Sigmoid colon (tissue), 7 donors: ENCODE data around the gene GPC3. TPM values are rescaled to one million over a fixed set of nuclear protein-coding genes. Genes with fewer than 3 reads are reported as not detected.

Experiments
- DNase-seq: peaks from one replicate; pipeline ENCODE4 v3.0.0-alpha.2; 2019
- H3K27ac ChIP-seq, 4 donors: fragments of 200-600 bp; sonication (generic); one replicate each; pipeline ENCODE4 v1.5.1; 2016 to 2019; ENCODE audit warnings: mild to moderate bottlenecking in 1 of 4
- H3K27me3 ChIP-seq, 3 donors: fragments of 200-600 bp; sonication (generic); one replicate each; pipeline ENCODE4 v1.5.1; 2019; ENCODE audit warnings: mild to moderate bottlenecking in 1 of 3
- H3K36me3 ChIP-seq, 4 donors: fragments of 200-600 bp; sonication (generic); one replicate each; pipeline ENCODE4 v1.5.1; 2016 to 2019
- H3K4me1 ChIP-seq, 4 donors: fragments of 200-600 bp; sonication (generic); one replicate each; pipeline ENCODE4 v1.5.1; 2017 to 2019
- H3K4me3 ChIP-seq, 4 donors: fragments of 200-600 bp; sonication (generic); one replicate each; pipeline ENCODE4 v1.5.1; 2017 to 2019; ENCODE audit warnings: mild to moderate bottlenecking in 2 of 4, moderate library complexity in 1 of 4
- H3K9me3 ChIP-seq, 4 donors: fragments of 200-600 bp in 3 of 4; sonication (generic) in 3 of 4; one replicate each; pipeline versions ENCODE4 v1.5.1 to v1.6.1; 2013 to 2019
- EP300 ChIP-seq, 4 donors: sonication (generic); formaldehyde crosslinking; IDR thresholded peaks; one replicate each; pipeline ENCODE4 v1.6.1; 2017; ENCODE audit warnings: antibody characterized with exemption in 4 of 4
- POLR2A ChIP-seq, 2 donors: fragments of 450-650 bp; IDR thresholded peaks; one replicate each; pipeline ENCODE4 v1.6.1; 2016; ENCODE audit warnings: antibody characterized with exemption in 2 of 2, mild to moderate bottlenecking in 2 of 2, moderate library complexity in 2 of 2
- POLR2AphosphoS5 ChIP-seq, 4 donors: sonication (generic); formaldehyde crosslinking; IDR thresholded peaks; one replicate each; pipeline ENCODE4 v1.6.1; 2017; ENCODE audit warnings: antibody characterized with exemption in 4 of 4
- WGBS, 2 donors: extraction: QIAGEN DNeasy Blood & Tissue Kit; methylation state at CpG; one replicate each; pipeline ENCODE4 v1.1.7; 2013; 5-methylcytosine and 5-hydroxymethylcytosine counted together
- intact Hi-C: fragments of 100-400 bp; cut with DNase I; formaldehyde crosslinking; loops from one replicate; pipeline ENCODE4 v1.15.1; 2023
- polyA plus RNA-seq, 3 donors: library from polyadenylated mRNA; stranded (reverse); fragments of 200-250 nt; gene quantifications; one replicate each; pipeline ENCODE4 v1.2.3, GENCODE V29; 2013
- total RNA-seq, 4 donors: library from RNA; depleted of rRNA; stranded (reverse); fragments of >200 nt; gene quantifications; one replicate each; pipeline ENCODE4 v1.1.0, GENCODE V29; 2016
- TF ChIP-seq, protein P1 (sequence below), 4 experiments: fragments of 450-650 bp in 3 of 4; fragments of 200-600 bp in 1 of 4; IDR thresholded peaks; one replicate each; pipeline ENCODE4 v1.5.1; 2016 to 2019; ENCODE audit warnings: antibody characterized with exemption in 4 of 4, mild to moderate bottlenecking in 3 of 4, moderate library complexity in 2 of 4
- donor health status: healthy with polysubstance abuse.
- donor health status: Bipolar disorder and iron deficiency.
- donor health status: healthy.

GPC3 gene
- total and polyA plus RNA-seq, 7 donors, result 0.46 to 31.4 (median 2.7) TPM

DNA sequence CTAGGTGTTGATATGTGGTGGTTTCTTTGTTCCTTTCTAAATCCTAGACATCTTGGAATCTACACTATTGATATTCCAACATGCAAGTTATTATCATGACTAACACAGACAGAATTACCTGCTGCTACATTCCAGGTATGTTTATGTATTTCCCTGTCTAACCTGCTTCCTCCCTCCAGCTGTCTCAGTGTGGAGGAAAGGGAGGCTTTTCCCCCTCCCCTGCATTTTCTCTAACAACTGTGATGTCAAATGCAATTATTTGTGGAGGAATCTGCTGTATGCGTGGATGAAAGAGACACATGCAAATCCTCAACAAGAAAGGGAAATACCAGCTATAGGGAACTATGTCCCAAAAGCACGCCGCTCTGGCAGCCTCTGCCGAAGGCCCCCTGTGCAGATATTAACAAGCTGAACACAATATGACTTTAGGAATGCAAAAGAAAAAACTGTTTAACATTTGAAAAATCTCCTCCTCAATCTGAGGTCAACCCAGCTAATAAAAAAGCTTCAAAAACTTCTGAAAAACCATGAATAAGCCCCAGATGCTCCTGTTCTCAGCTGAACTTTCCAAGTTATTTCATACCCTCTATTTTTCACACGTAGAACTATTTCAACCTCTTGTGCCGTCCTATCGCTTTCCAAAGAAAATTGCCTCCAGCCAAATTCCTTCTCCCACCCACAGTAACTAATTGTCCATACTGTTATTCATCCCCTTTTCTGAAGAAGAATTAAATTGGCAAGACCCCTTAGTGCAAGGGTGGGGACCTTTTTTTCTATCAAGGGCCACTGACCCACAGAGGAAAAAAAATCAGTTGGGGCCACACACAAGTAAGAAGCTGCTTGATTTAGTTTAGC, 345.0 kb downstream of the GPC3 start:
- H3K9me3 ChIP-seq, result no peaks in the 10 kb centered on the region
- H3K36me3 ChIP-seq, result no peaks in the 10 kb centered on the region
- H3K27me3 ChIP-seq, result no peaks in the 10 kb centered on the region
- no peak overlapping the region for H3K4me3 ChIP-seq
- no peak for TF ChIP-seq POLR2AphosphoS5 (IDR thresholded peaks at IDR 0.05)
- no peak for TF ChIP-seq EP300 (IDR thresholded peaks at IDR 0.05)
- no peak for TF ChIP-seq POLR2A (IDR thresholded peaks at IDR 0.05)
- TF ChIP-seq, protein P1, sequence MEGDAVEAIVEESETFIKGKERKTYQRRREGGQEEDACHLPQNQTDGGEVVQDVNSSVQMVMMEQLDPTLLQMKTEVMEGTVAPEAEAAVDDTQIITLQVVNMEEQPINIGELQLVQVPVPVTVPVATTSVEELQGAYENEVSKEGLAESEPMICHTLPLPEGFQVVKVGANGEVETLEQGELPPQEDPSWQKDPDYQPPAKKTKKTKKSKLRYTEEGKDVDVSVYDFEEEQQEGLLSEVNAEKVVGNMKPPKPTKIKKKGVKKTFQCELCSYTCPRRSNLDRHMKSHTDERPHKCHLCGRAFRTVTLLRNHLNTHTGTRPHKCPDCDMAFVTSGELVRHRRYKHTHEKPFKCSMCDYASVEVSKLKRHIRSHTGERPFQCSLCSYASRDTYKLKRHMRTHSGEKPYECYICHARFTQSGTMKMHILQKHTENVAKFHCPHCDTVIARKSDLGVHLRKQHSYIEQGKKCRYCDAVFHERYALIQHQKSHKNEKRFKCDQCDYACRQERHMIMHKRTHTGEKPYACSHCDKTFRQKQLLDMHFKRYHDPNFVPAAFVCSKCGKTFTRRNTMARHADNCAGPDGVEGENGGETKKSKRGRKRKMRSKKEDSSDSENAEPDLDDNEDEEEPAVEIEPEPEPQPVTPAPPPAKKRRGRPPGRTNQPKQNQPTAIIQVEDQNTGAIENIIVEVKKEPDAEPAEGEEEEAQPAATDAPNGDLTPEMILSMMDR (IDR thresholded peaks at IDR 0.05), result no peak
- H3K4me1 ChIP-seq, result no peaks in the 10 kb centered on the region
- no peak for DNase-seq
- WGBS, 2 donors, result 74 to 85% methylated on average over 7 of the region's 7 CpGs
- H3K27ac ChIP-seq, result no peak overlapping the region
- intact Hi-C loops, result no loop called here

DNA sequence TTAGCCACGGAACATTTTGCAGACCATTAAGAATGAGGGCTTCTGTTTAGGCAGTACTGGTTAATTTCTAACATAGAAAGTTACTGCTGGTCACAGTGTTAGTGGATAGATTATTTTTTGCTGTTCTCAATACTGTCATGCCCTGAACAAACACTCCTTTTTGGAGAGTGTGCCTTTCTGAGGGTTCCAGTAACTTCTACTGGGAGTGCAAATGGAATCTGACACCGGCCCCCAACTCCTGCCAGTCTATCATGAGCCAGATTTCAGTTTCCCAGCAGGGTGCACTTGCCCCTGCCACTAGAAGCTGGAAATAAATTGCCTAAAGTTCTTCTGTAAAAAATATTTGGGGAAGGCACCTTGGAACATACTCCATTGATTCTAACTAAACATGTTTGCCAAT, 345.7 kb downstream of the GPC3 start:
- 91 to 96% methylated on average over 2 of the region's 2 CpGs for WGBS, 2 donors

DNA sequence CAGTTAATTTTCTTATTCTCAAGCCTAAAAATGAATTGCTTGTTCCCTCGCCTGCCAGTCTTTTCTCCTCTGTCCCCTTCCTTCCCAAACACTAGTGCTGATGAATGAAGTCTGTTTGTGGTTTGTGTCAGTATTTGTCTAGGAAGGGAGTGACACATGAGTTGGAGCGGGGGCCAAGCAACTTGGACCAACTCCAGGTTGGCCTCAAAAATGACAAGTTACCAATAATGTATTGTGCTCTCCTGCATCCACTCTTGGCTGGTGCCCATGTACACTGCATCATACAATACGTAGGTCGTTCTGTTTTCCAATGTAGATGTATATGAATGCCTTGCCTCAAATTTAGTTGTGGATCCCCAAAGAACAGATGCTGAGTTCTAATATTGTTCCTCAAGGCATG, 347.1 kb downstream of the GPC3 start:
- H3K27ac ChIP-seq, result no peak overlapping the region
- no peaks in the 10 kb centered on the region for H3K27me3 ChIP-seq
- TF ChIP-seq EP300 (IDR thresholded peaks at IDR 0.05) (no peak), POLR2A (IDR thresholded peaks at IDR 0.05) (no peak), POLR2AphosphoS5 (IDR thresholded peaks at IDR 0.05) (no peak)
- TF ChIP-seq, protein P1 (IDR thresholded peaks at IDR 0.05), result no peak
- no peaks in the 10 kb centered on the region for H3K36me3 ChIP-seq
- 32 to 61% methylated on average over 4 of the region's 4 CpGs for WGBS, 2 donors
- no peak overlapping the region for H3K4me3 ChIP-seq
- intact Hi-C loops, result no loop called here
- H3K4me1 ChIP-seq, result no peaks in the 10 kb centered on the region
- no peaks in the 10 kb centered on the region for H3K9me3 ChIP-seq
- no peak for DNase-seq

More for the DNA sequence above, 345.7 kb downstream of the GPC3 start:
- no peak for DNase-seq
- Histone ChIP-seq H3K4me1 (no peaks in the 10 kb centered on the region), H3K36me3 (no peaks in the 10 kb centered on the region), H3K4me3 (no peak overlapping the region), H3K9me3 (no peaks in the 10 kb centered on the region), H3K27me3 (no peaks in the 10 kb centered on the region), H3K27ac (no peak overlapping the region)
- TF ChIP-seq POLR2AphosphoS5 (IDR thresholded peaks at IDR 0.05), result no peak
- no peak for TF ChIP-seq POLR2A (IDR thresholded peaks at IDR 0.05)
- TF ChIP-seq, protein P1 (IDR thresholded peaks at IDR 0.05), result no peak
- no peak for TF ChIP-seq EP300 (IDR thresholded peaks at IDR 0.05)
- intact Hi-C loops, result no loop called here

DNA sequence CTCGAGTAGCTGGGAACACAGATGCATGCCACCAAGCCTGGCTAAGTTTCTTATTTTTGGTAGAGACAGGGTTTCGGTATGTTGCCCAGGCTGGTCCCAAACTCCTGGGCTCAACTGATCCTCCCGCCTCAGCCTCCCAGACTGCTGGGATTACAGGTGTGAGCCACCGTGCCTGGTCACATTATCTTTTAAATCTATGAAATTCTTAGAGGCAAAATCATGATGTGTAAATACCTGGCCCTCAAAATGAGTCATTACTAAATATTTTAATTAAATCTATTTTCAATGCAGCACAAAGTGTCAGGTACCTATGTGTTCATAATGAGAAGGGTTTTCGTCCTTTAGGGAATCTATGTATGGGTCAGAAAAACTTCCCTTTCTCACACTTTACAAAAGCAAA, 347.6 kb downstream of the GPC3 start:
- WGBS, 2 donors, result 88 to 91% methylated on average over 5 of the region's 5 CpGs
- TF ChIP-seq POLR2A (IDR thresholded peaks at IDR 0.05) (no peak), EP300 (IDR thresholded peaks at IDR 0.05) (no peak), POLR2AphosphoS5 (IDR thresholded peaks at IDR 0.05) (no peak)
- TF ChIP-seq, protein P1 (IDR thresholded peaks at IDR 0.05), result no peak
- no peak for DNase-seq
- Histone ChIP-seq H3K36me3 (no peaks in the 10 kb centered on the region), H3K4me3 (no peak overlapping the region), H3K27me3 (no peaks in the 10 kb centered on the region), H3K9me3 (no peaks in the 10 kb centered on the region), H3K27ac (no peak overlapping the region), H3K4me1 (no peaks in the 10 kb centered on the region)
- intact Hi-C loops, result no loop called here
